Measurements from ENCODE around the gene TSPAN8. TPM values are rescaled to one million over a fixed set of nuclear protein-coding genes. Genes with fewer than 3 reads are reported as not detected.

Gene TSPAN8
- total RNA-seq, 4 donors from 2014 or later = 0.29 to 2.2 (median 1.1) TPM; not detected in 1

GRCh38 chr12:71135812-71136176 is 22.0 kb downstream of the TSPAN8 start:
- H3K9me3 ChIP-seq = no peaks in the 10 kb centered on the region
- no peak for DNase-seq (ENCODE audit: extremely low spot score)
- no peaks in the 10 kb centered on the region for H3K4me1 ChIP-seq
- no peaks in the 10 kb centered on the region for H3K27me3 ChIP-seq
- no peaks in the 10 kb centered on the region for H3K36me3 ChIP-seq
- intact Hi-C loops (cut with DNase I) = no loop called here
- TF ChIP-seq CTCF (IDR thresholded peaks at IDR 0.05) = no peak
- no peak for TF ChIP-seq POLR2AphosphoS5 (IDR thresholded peaks at IDR 0.05)
- TF ChIP-seq POLR2A (IDR thresholded peaks at IDR 0.05; ENCODE audit: low read depth) = no peak
- TF ChIP-seq EP300 (IDR thresholded peaks at IDR 0.05) = no peak
- no peak overlapping the region for H3K4me3 ChIP-seq
- H3K27ac ChIP-seq (replicated peaks in 1 of 4) = no peak overlapping the region
- WGBS = 45% methylated on average over 3 of the region's 3 CpGs

- 76% methylated on average over 2 of the region's 2 CpGs for WGBS
- H3K4me1 ChIP-seq = no peaks in the 10 kb centered on the region
- no peak overlapping the region for H3K4me3 ChIP-seq
- H3K27ac ChIP-seq (replicated peaks in 1 of 4) = no peak overlapping the region
- intact Hi-C loops (cut with DNase I) = no loop called here
- TF ChIP-seq POLR2AphosphoS5 (IDR thresholded peaks at IDR 0.05) = no peak
- no peak for DNase-seq (ENCODE audit: extremely low spot score)
- H3K36me3 ChIP-seq = no peaks in the 10 kb centered on the region
- H3K27me3 ChIP-seq = no peaks in the 10 kb centered on the region
- H3K9me3 ChIP-seq = no peaks in the 10 kb centered on the region
These were observed 22.6 kb downstream of the TSPAN8 start for GRCh38 chr12:71135077-71135811.

GRCh38 chr12:71134405-71134804 is 23.4 kb downstream of the TSPAN8 start:
- H3K27ac ChIP-seq (replicated peaks in 1 of 4) = no peak overlapping the region
- H3K4me3 ChIP-seq = no peak overlapping the region
- H3K4me1 ChIP-seq = no peaks in the 10 kb centered on the region
- 29% methylated on average over 2 of the region's 2 CpGs for WGBS
- intact Hi-C loops (cut with DNase I) = no loop called here
- TF ChIP-seq CTCF (IDR thresholded peaks at IDR 0.05) (no peak), EP300 (IDR thresholded peaks at IDR 0.05) (no peak), POLR2AphosphoS5 (IDR thresholded peaks at IDR 0.05) (no peak), POLR2A (IDR thresholded peaks at IDR 0.05; ENCODE audit: low read depth) (no peak)
- H3K36me3 ChIP-seq = no peaks in the 10 kb centered on the region
- H3K27me3 ChIP-seq = no peaks in the 10 kb centered on the region
- DNase-seq (ENCODE audit: extremely low spot score) = no peak
- no peaks in the 10 kb centered on the region for H3K9me3 ChIP-seq

- H3K9me3 ChIP-seq = no peaks in the 10 kb centered on the region
- H3K27ac ChIP-seq (replicated peaks in 1 of 4) = no peak overlapping the region
- H3K27me3 ChIP-seq = no peaks in the 10 kb centered on the region
- no peak overlapping the region for H3K4me3 ChIP-seq
- no peaks in the 10 kb centered on the region for H3K36me3 ChIP-seq
- 0% methylated on average over 1 of the region's 1 CpG for WGBS
- intact Hi-C loops (cut with DNase I) = no loop called here
- TF ChIP-seq CTCF (IDR thresholded peaks at IDR 0.05) (no peak), EP300 (IDR thresholded peaks at IDR 0.05) (no peak), POLR2A (IDR thresholded peaks at IDR 0.05; ENCODE audit: low read depth) (no peak), POLR2AphosphoS5 (IDR thresholded peaks at IDR 0.05) (no peak)
- H3K4me1 ChIP-seq = no peaks in the 10 kb centered on the region
- DNase-seq (ENCODE audit: extremely low spot score) = no peak
These were observed 27.2 kb downstream of the TSPAN8 start for GRCh38 chr12:71130521-71131069.

GRCh38 chr12:71129364-71129763 is 28.4 kb downstream of the TSPAN8 start:
- Histone ChIP-seq H3K4me1 (no peaks in the 10 kb centered on the region), H3K4me3 (no peak overlapping the region), H3K36me3 (no peaks in the 10 kb centered on the region), H3K27me3 (no peaks in the 10 kb centered on the region), H3K9me3 (no peaks in the 10 kb centered on the region), H3K27ac (replicated peaks in 1 of 4) (no peak overlapping the region)
- intact Hi-C loops (cut with DNase I) = no loop called here
- TF ChIP-seq EP300 (IDR thresholded peaks at IDR 0.05) (no peak), CTCF (IDR thresholded peaks at IDR 0.05) (no peak), POLR2A (IDR thresholded peaks at IDR 0.05; ENCODE audit: low read depth) (no peak), POLR2AphosphoS5 (IDR thresholded peaks at IDR 0.05) (no peak)
- WGBS = 55% methylated on average over 2 of the region's 2 CpGs
- DNase-seq (ENCODE audit: extremely low spot score) = no peak
